Stimulated activated CD4-positive, alpha-beta T cell treated with anti-CD3 and anti-CD28 coated beads, Interleukin-4, amount 100 ng/mL, for 48 hours (primary cell): ENCODE measurements around the gene SNX25.
A peak's percentile ranks its signal among the peaks of the same experiment; 100 is the strongest.
"Not testable (repeated sequence)": the region's sequence is repeated elsewhere in the genome, so short reads cannot be mapped to it uniquely, and the experiment has no call there.

ENCODE experiments used
- DNase-seq, 2 donors: peaks; one replicate each; pipeline ENCODE4 v3.0.0-alpha.2; 2020; ENCODE audit warnings: low read depth in 2 of 2

SNX25 gene

GRCh38 chr4:185209031-185209851 lies at the start of gene SNX25:
Gene SNX25, plus strand, starts transcription at chr4:185209598. Its CDS starts 229 bp downstream, at chr4:185209827.
- DNase-seq = peak; percentile 80 to 87

- no peak for DNase-seq
These were observed 43.8 kb upstream of the SNX25 start for GRCh38 chr4:185165605-185166063.

GRCh38 chr4:185167234-185167633 lies 42.2 kb upstream of the SNX25 start:
- DNase-seq = no peak

- DNase-seq = no peak
These were observed 37.9 kb upstream of the SNX25 start for GRCh38 chr4:185171373-185172071.

GRCh38 chr4:185179488-185179887 lies 29.9 kb upstream of the SNX25 start:
- DNase-seq = no peak

GRCh38 chr4:185182239-185182638 lies 27.2 kb upstream of the SNX25 start:
- no peak for DNase-seq

GRCh38 chr4:185183622-185184281 lies 25.6 kb upstream of the SNX25 start:
- DNase-seq = peak; percentile 56 to 66

- no peak for DNase-seq
These were observed 22.6 kb upstream of the SNX25 start for GRCh38 chr4:185186769-185187168.

GRCh38 chr4:185189606-185190305 lies 19.6 kb upstream of the SNX25 start:
- no peak for DNase-seq

- no peak for DNase-seq
These were observed 19.0 kb upstream of the SNX25 start for GRCh38 chr4:185190306-185190856.

- no peak for DNase-seq
These were observed 17.3 kb upstream of the SNX25 start for GRCh38 chr4:185192059-185192458.

- no peak for DNase-seq
These were observed 14.2 kb upstream of the SNX25 start for GRCh38 chr4:185194924-185195888.

GRCh38 chr4:185196437-185196836 lies 13.0 kb upstream of the SNX25 start:
- no peak for DNase-seq

GRCh38 chr4:185198189-185198588 lies 11.2 kb upstream of the SNX25 start:
- not testable (repeated sequence) for DNase-seq

GRCh38 chr4:185201977-185202962 lies 7.1 kb upstream of the SNX25 start:
- no peak for DNase-seq

GRCh38 chr4:185202984-185203485 lies 6.4 kb upstream of the SNX25 start:
- no peak for DNase-seq

GRCh38 chr4:185203486-185204237 lies 5.7 kb upstream of the SNX25 start, which contains the start of gene CFAP97:
Gene CFAP97, minus strand, starts transcription at chr4:185204000. Its CDS starts 12,804 bp downstream, at chr4:185191196.
- DNase-seq = peak; percentile 62 to 75
